ENCODE data around the gene PBRM1.
A peak's percentile ranks its signal among the peaks of the same experiment; 100 is the strongest.

The PBRM1 gene

GRCh38 chr3:52524752-52525679 is 160.7 kb downstream of the PBRM1 start:
- no peak for DNase-seq (ENCODE audit: low read depth)

GRCh38 chr3:52524258-52524751 is 161.4 kb downstream of the PBRM1 start:
- no peak for DNase-seq (ENCODE audit: low read depth)

- DNase-seq (ENCODE audit: low read depth): no peak
Observed at GRCh38 chr3:52523386-52524257, 162.1 kb downstream of the PBRM1 start.

- no peak for DNase-seq (ENCODE audit: low read depth)
Observed at GRCh38 chr3:52522651-52523251, 163.0 kb downstream of the PBRM1 start.

- no peak for DNase-seq (ENCODE audit: low read depth)
Observed at GRCh38 chr3:52521881-52522650, 163.6 kb downstream of the PBRM1 start.

- DNase-seq (ENCODE audit: low read depth): no peak
Observed at GRCh38 chr3:52521488-52521824, 164.3 kb downstream of the PBRM1 start.

GRCh38 chr3:52520716-52521487 is 164.8 kb downstream of the PBRM1 start:
- DNase-seq (ENCODE audit: low read depth): no peak

GRCh38 chr3:52520141-52520667 is 165.5 kb downstream of the PBRM1 start:
- no peak for DNase-seq (ENCODE audit: low read depth)

GRCh38 chr3:52519445-52520140 is 166.1 kb downstream of the PBRM1 start:
- DNase-seq (ENCODE audit: low read depth): no peak

- peak; percentile 42 for DNase-seq (ENCODE audit: low read depth)
Observed at GRCh38 chr3:52518723-52519444, 166.8 kb downstream of the PBRM1 start.

GRCh38 chr3:52517796-52518722 is 167.7 kb downstream of the PBRM1 start:
- no peak for DNase-seq (ENCODE audit: low read depth)

GRCh38 chr3:52516509-52517195 is 169.1 kb downstream of the PBRM1 start:
- no peak for DNase-seq (ENCODE audit: low read depth)

GRCh38 chr3:52515192-52515591 is 170.5 kb downstream of the PBRM1 start:
- DNase-seq (ENCODE audit: low read depth): no peak

- DNase-seq (ENCODE audit: low read depth): no peak
Observed at GRCh38 chr3:52514576-52514975, 171.1 kb downstream of the PBRM1 start.

- no peak for DNase-seq (ENCODE audit: low read depth)
Observed at GRCh38 chr3:52513281-52513680, 172.4 kb downstream of the PBRM1 start.

GRCh38 chr3:52512727-52513126 is 173.0 kb downstream of the PBRM1 start:
- DNase-seq (ENCODE audit: low read depth): no peak

- DNase-seq (ENCODE audit: low read depth): no peak
Observed at GRCh38 chr3:52512105-52512504, 173.6 kb downstream of the PBRM1 start.

- DNase-seq (ENCODE audit: low read depth): no peak
Observed at GRCh38 chr3:52511509-52511908, 174.2 kb downstream of the PBRM1 start.
